Neuron (in vitro differentiated cells): ENCODE results near the gene CFAP299.
"Not testable (repeated sequence)": the region's sequence is repeated elsewhere in the genome, so short reads cannot be mapped to it uniquely, and the experiment has no call there.

Source experiments
- H2AFZ ChIP-seq: one replicate; pipeline ENCODE4 v1.6.1; 2013; ENCODE audit warnings: low read depth, mild to moderate bottlenecking, inconsistent platforms, low read length, moderate library complexity
- H3K27me3 ChIP-seq: one replicate; pipeline ENCODE4 v1.6.1; 2013; ENCODE audit warnings: low read length; ENCODE audit not compliant: insufficient read depth
- H3K36me3 ChIP-seq: one replicate; pipeline ENCODE4 v1.6.1; 2013; ENCODE audit warnings: low read length; ENCODE audit not compliant: insufficient read depth
- H3K4me1 ChIP-seq: one replicate; pipeline ENCODE4 v1.6.1; 2013; ENCODE audit warnings: low read length; ENCODE audit not compliant: insufficient read depth
- H3K4me3 ChIP-seq: 2 replicates; pipeline ENCODE4 v1.5.1; 2013; ENCODE audit warnings: mild to moderate bottlenecking, low read length, moderate library complexity
- H3K9me3 ChIP-seq: one replicate; pipeline ENCODE4 v1.6.1; 2013; ENCODE audit warnings: low read length

Gene CFAP299

DNA sequence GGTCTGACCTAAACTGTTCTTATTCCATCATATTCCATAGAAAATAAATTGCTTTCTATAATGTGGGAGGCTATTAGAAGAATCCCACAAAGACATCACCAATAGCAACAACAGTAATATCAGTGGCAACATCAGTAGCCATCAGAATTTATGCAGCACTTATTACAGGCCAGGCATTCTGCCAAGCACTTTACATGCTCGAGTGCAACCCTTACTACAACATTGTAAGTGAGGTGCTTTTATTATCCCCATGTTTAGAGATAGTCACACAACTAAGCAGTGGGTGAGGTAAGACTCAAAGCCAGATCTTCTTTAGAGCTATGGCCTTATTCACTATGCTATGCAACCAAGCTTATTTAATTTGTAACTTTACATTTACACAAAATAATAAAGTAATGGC, 377.9 kb downstream of the CFAP299 start:
- Histone ChIP-seq H3K4me1 (no peaks in the 10 kb centered on the region), H3K27me3 (no peaks in the 10 kb centered on the region), H3K4me3 (no peak overlapping the region), H2AFZ (no peak overlapping the region), H3K36me3 (no peaks in the 10 kb centered on the region), H3K9me3 (no peaks in the 10 kb centered on the region)

DNA sequence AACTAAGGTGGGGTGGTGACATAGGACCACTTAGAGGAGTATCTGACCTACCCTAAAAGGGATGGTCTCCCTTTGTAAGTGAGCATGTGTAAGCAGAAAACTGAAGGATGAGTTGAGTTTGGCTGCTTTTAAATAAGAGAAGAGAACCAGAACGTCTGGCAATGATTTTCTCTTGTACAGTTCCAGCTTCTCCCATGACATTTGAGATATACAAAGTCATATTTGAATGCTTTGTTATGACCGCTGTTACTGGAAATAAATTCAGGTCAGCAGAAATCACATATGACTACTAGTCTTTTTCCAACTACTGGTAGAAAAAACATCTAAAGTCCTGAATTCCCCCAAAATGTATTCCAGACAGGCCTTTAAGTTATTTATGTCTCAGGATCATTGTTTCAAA, 381.7 kb downstream of the CFAP299 start:
- Histone ChIP-seq H3K4me3 (no peak overlapping the region), H3K27me3 (no peaks in the 10 kb centered on the region), H2AFZ (no peak overlapping the region), H3K9me3 (no peaks in the 10 kb centered on the region), H3K4me1 (no peaks in the 10 kb centered on the region), H3K36me3 (no peaks in the 10 kb centered on the region)

GRCh38 chr4:80726471-80726870, 390.9 kb downstream of the CFAP299 start:
- Histone ChIP-seq H3K4me1 (no peaks in the 10 kb centered on the region), H3K36me3 (no peaks in the 10 kb centered on the region), H3K27me3 (no peaks in the 10 kb centered on the region), H3K4me3 (no peak overlapping the region), H3K9me3 (no peaks in the 10 kb centered on the region), H2AFZ (no peak overlapping the region)

- Histone ChIP-seq H2AFZ (no peak overlapping the region), H3K9me3 (no peaks in the 10 kb centered on the region), H3K27me3 (no peaks in the 10 kb centered on the region), H3K36me3 (no peaks in the 10 kb centered on the region), H3K4me1 (no peaks in the 10 kb centered on the region), H3K4me3 (no peak overlapping the region)
Measured at GRCh38 chr4:80730158-80730557, 394.6 kb downstream of the CFAP299 start.

GRCh38 chr4:80731436-80731835, 395.9 kb downstream of the CFAP299 start:
- Histone ChIP-seq H2AFZ (no peak overlapping the region), H3K9me3 (no peaks in the 10 kb centered on the region), H3K36me3 (no peaks in the 10 kb centered on the region), H3K4me3 (no peak overlapping the region), H3K27me3 (no peaks in the 10 kb centered on the region), H3K4me1 (no peaks in the 10 kb centered on the region)

DNA sequence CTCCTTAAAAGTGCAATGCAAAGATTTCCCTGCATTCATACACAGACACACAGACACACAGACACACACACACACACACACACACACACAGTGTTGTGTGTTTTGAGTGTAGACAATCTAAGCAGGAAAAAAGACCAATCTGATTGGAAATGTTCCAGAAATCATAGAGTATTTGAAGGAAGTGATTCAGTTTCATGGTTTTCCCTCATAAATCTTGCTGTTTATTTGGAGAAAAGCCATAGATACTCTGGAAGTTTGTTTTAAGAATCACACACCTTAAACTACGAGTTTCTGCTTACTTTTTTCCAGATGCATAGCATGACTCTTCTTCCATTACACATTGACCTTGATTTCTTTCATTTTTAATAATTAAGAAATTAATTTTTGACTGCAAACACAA, 396.5 kb downstream of the CFAP299 start:
- Histone ChIP-seq H3K36me3 (no peaks in the 10 kb centered on the region), H3K27me3 (no peaks in the 10 kb centered on the region), H3K4me3 (no peak overlapping the region), H2AFZ (no peak overlapping the region), H3K9me3 (no peaks in the 10 kb centered on the region), H3K4me1 (no peaks in the 10 kb centered on the region)

GRCh38 chr4:80740375-80740774, 404.8 kb downstream of the CFAP299 start:
- Histone ChIP-seq H3K4me1 (no peaks in the 10 kb centered on the region), H2AFZ (no peak overlapping the region), H3K9me3 (no peaks in the 10 kb centered on the region), H3K27me3 (no peaks in the 10 kb centered on the region), H3K4me3 (no peak overlapping the region), H3K36me3 (no peaks in the 10 kb centered on the region)

GRCh38 chr4:80749558-80749957, 414.0 kb downstream of the CFAP299 start:
- not testable (repeated sequence) for H2AFZ ChIP-seq, H3K4me3 ChIP-seq, H3K4me1 ChIP-seq, H3K27me3 ChIP-seq, H3K9me3 ChIP-seq, H3K36me3 ChIP-seq

DNA sequence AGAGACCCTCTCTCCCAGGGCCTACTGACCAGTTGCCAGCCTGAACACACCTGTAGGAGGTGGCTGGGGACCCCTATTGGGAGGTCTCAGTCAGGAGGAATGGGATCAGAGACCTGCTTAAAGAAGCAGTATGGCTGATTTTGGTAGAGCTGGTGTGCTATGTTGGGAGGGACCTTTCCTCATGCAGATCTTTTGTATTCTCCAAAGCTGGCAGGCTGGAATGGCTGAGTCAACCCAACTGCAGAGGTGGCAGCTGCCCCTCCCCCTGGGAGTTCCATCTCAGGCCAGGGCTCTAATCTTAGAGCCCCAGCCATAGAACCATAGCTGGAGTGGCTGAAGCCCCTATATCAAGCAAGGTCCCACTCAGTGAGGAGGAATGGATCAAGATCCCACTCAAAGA, 415.7 kb downstream of the CFAP299 start:
- Histone ChIP-seq H2AFZ (no peak overlapping the region), H3K9me3 (no peaks in the 10 kb centered on the region), H3K36me3 (no peaks in the 10 kb centered on the region), H3K4me1 (no peaks in the 10 kb centered on the region), H3K27me3 (no peaks in the 10 kb centered on the region), H3K4me3 (no peak overlapping the region)

- Histone ChIP-seq H3K4me3 (no peak overlapping the region), H3K9me3 (no peaks in the 10 kb centered on the region), H3K4me1 (no peaks in the 10 kb centered on the region), H3K36me3 (no peaks in the 10 kb centered on the region), H2AFZ (no peak overlapping the region), H3K27me3 (no peaks in the 10 kb centered on the region)
Measured at GRCh38 chr4:80767944-80768343, 432.4 kb downstream of the CFAP299 start.

DNA sequence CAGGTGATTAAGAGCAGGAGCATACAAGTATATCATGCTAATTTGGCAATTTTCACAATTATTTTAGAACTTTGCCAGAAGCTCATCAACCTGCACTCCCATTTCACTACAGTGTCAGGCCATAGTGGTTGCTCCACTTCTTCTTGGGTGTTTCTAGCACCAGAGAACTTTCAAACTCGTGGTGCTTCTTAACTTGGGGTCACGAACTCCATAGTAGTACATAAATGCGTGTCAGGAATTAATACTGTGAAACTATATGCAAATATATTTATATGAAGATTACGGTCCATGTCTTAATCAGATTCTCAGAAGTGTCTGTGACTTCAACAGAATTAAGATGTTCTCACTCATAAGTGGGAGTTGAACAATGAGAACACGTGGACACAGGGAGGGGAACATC, 440.6 kb downstream of the CFAP299 start:
- H2AFZ ChIP-seq, result no peak overlapping the region
- no peaks in the 10 kb centered on the region for H3K36me3 ChIP-seq

GRCh38 chr4:80781431-80781830, 445.9 kb downstream of the CFAP299 start:
- H3K36me3 ChIP-seq, result no peaks in the 10 kb centered on the region
- no peak overlapping the region for H3K4me3 ChIP-seq

More for the DNA sequence above, 440.6 kb downstream of the CFAP299 start:
- Histone ChIP-seq H3K9me3 (no peaks in the 10 kb centered on the region), H3K4me1 (no peaks in the 10 kb centered on the region), H3K4me3 (no peak overlapping the region), H3K27me3 (peaks cover 3% of the 10 kb centered on the region)

DNA sequence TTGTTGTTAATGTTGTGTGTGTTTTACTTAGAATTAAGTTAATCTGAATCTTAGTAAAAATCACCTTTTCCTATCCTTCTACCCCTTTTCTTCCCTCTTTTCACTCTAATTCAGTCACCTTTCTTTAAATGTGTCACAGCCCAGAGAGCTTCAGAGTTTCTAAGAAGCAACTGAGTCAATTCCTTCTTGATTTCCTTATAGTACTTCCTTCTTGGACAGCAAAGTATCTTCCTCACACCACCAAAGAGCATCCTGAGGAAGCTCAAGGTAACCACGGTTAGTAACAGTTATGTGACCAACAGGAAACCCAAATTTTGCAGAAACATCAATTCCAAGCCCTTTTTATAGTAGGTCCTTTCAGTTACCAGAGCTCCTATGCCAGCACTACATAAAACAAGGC, 451.8 kb downstream of the CFAP299 start:
- no peaks in the 10 kb centered on the region for H3K27me3 ChIP-seq
- H3K9me3 ChIP-seq, result no peaks in the 10 kb centered on the region
- no peak overlapping the region for H3K4me3 ChIP-seq
- H3K36me3 ChIP-seq, result no peaks in the 10 kb centered on the region
- H3K4me1 ChIP-seq, result no peaks in the 10 kb centered on the region
- H2AFZ ChIP-seq, result no peak overlapping the region

More at GRCh38 chr4:80781431-80781830, 445.9 kb downstream of the CFAP299 start:
- H3K9me3 ChIP-seq, result no peaks in the 10 kb centered on the region
- H2AFZ ChIP-seq, result no peak overlapping the region
- no peaks in the 10 kb centered on the region for H3K4me1 ChIP-seq
- H3K27me3 ChIP-seq, result peaks cover 3% of the 10 kb centered on the region

GRCh38 chr4:80788798-80789197, 453.3 kb downstream of the CFAP299 start:
- no peaks in the 10 kb centered on the region for H3K27me3 ChIP-seq
- no peaks in the 10 kb centered on the region for H3K4me1 ChIP-seq
- H2AFZ ChIP-seq, result no peak overlapping the region
- no peaks in the 10 kb centered on the region for H3K9me3 ChIP-seq
- H3K36me3 ChIP-seq, result no peaks in the 10 kb centered on the region
- H3K4me3 ChIP-seq, result no peak overlapping the region
